HEK293 (cell line): Measurements from ENCODE around the gene MSTN.

Experiments
- CTCF ChIA-PET: fragments of 350-600 bp; formaldehyde crosslinking; extraction: SDS; loops from one replicate; lab custom pipeline; 2021; ENCODE audit warnings: antibody characterized with exemption; lab: Yijun Ruan, JAX
- POLR2A ChIA-PET: fragments of 300-600 bp; formaldehyde crosslinking; extraction: SDS; loops from one replicate; lab custom pipeline; 2020; ENCODE audit warnings: antibody characterized with exemption, inconsistent platforms; lab: Yijun Ruan, JAX
- H3K27ac ChIP-seq: fragments of 200-500 bp; sonication (Bioruptor generic); 2 replicates; pipeline ENCODE4 v1.5.1; 2014; ENCODE audit warnings: low read depth, low read length, control low read depth, inconsistent platforms; ENCODE audit errors: extremely low read depth
- H3K36me3 ChIP-seq, 2 experiments: fragments of 200-500 bp in 1 of 2; sonication (Bioruptor generic) in 1 of 2; 1 replicate in 1 of 2; 2 replicates in 1 of 2; pipeline ENCODE4 v1.5.1; 2014 to 2017; ENCODE audit warnings: inconsistent platforms in 2 of 2, low read length in 2 of 2; ENCODE audit not compliant: control insufficient read depth in 2 of 2, insufficient read depth in 1 of 2
- H3K4me1 ChIP-seq: fragments of 200-500 bp; sonication (Bioruptor generic); 2 replicates; pipeline ENCODE4 v1.5.1; 2014; ENCODE audit warnings: mild to moderate bottlenecking, low read length, inconsistent platforms; ENCODE audit not compliant: control insufficient read depth, insufficient read depth
- H3K4me3 ChIP-seq: 2 replicates; pipeline ENCODE4 v1.5.1; 2011; ENCODE audit warnings: low read depth, mild to moderate bottlenecking, control low read depth, low read length, moderate library complexity
- H3K9me3 ChIP-seq: fragments of 200-500 bp; sonication (Bioruptor generic); 2 replicates; pipeline ENCODE4 v1.5.1; 2014; ENCODE audit warnings: low read depth, low read length, inconsistent platforms; ENCODE audit not compliant: control insufficient read depth, insufficient read depth
- BCL11A ChIP-seq: fragments of 450-650 bp; formaldehyde crosslinking; IDR thresholded peaks from 2 replicates; pipeline ENCODE4 v1.5.1; 2016; ENCODE audit warnings: low read depth, missing biosample characterization, missing genetic modification characterization
- GLI2 ChIP-seq: fragments of 450-650 bp; formaldehyde crosslinking; IDR thresholded peaks from 2 replicates; pipeline ENCODE4; 2017; ENCODE audit warnings: missing biosample characterization, missing genetic modification characterization, low read depth, borderline replicate concordance
- GLIS1 ChIP-seq: fragments of 450-650 bp; formaldehyde crosslinking; IDR thresholded peaks from 2 replicates; pipeline ENCODE4 v1.5.1; 2016; ENCODE audit warnings: missing biosample characterization, missing genetic modification characterization
- HIC1 ChIP-seq: fragments of 450-650 bp; formaldehyde crosslinking; IDR thresholded peaks from 2 replicates; pipeline ENCODE4 v1.5.1; 2016; ENCODE audit warnings: missing biosample characterization, missing genetic modification characterization
- HOXD13 ChIP-seq: sonication (generic); formaldehyde crosslinking; IDR thresholded peaks from 2 replicates; pipeline ENCODE4 v1.8.0; 2022; ENCODE audit warnings: missing genetic modification reagents, borderline replicate concordance
- KLF10 ChIP-seq: fragments of 450-650 bp; IDR thresholded peaks from 2 replicates; pipeline ENCODE4 v1.5.1; 2018; ENCODE audit warnings: missing biosample characterization, mild to moderate bottlenecking, missing genetic modification characterization
- KLF7 ChIP-seq: fragments of 450-650 bp; formaldehyde crosslinking; IDR thresholded peaks from 2 replicates; pipeline ENCODE4 v1.5.1; 2016; ENCODE audit warnings: missing biosample characterization, missing genetic modification characterization, borderline replicate concordance
- SCRT1 ChIP-seq: fragments of 450-650 bp; formaldehyde crosslinking; IDR thresholded peaks from 2 replicates; pipeline ENCODE4 v1.5.1; 2016; ENCODE audit warnings: missing biosample characterization, missing genetic modification characterization, borderline replicate concordance
- ZBTB49 ChIP-seq: fragments of 450-650 bp; formaldehyde crosslinking; IDR thresholded peaks from 2 replicates; pipeline ENCODE4 v1.5.1; 2016; ENCODE audit warnings: missing biosample characterization, missing genetic modification characterization, low read depth
- ZNF214 ChIP-seq: fragments of 450-650 bp; formaldehyde crosslinking; IDR thresholded peaks from 2 replicates; pipeline ENCODE4 v1.5.1; 2017; ENCODE audit warnings: missing biosample characterization, mild to moderate bottlenecking, missing genetic modification characterization, borderline replicate concordance
- ZNF26 ChIP-seq: fragments of 450-650 bp; formaldehyde crosslinking; IDR thresholded peaks from 2 replicates; pipeline ENCODE4 v1.5.1; 2016; ENCODE audit warnings: missing biosample characterization, missing genetic modification characterization
- ZNF274 ChIP-seq, 2 experiments: fragments of 200-500 bp in 1 of 2; fragments of 450-650 bp in 1 of 2; sonication (Bioruptor generic) in 1 of 2; formaldehyde crosslinking in 1 of 2; IDR thresholded peaks; 2 replicates each; pipeline versions ENCODE4 v1.5.1 to v1.6.1; 2014 to 2016; ENCODE audit warnings: borderline replicate concordance in 1 of 2, inconsistent platforms in 1 of 2, low read length in 1 of 2, missing biosample characterization in 1 of 2, missing genetic modification characterization in 1 of 2
- ZNF302 ChIP-seq: fragments of 450-650 bp; formaldehyde crosslinking; IDR thresholded peaks from 2 replicates; pipeline ENCODE4 v1.5.1; 2016; ENCODE audit warnings: missing biosample characterization, missing genetic modification characterization, low read depth
- ZNF311 ChIP-seq: fragments of 450-650 bp; formaldehyde crosslinking; IDR thresholded peaks from 2 replicates; pipeline ENCODE4 v1.5.1; 2017; ENCODE audit warnings: missing biosample characterization, missing genetic modification characterization, borderline replicate concordance
- ZNF416 ChIP-seq: fragments of 450-650 bp; formaldehyde crosslinking; IDR thresholded peaks from 2 replicates; pipeline ENCODE4 v1.5.1; 2016; ENCODE audit warnings: missing biosample characterization, missing genetic modification characterization
- ZNF426 ChIP-seq: fragments of 450-650 bp; formaldehyde crosslinking; IDR thresholded peaks from 2 replicates; pipeline ENCODE4 v1.5.1; 2017; ENCODE audit warnings: missing biosample characterization, missing genetic modification characterization, mild to moderate bottlenecking, inconsistent platforms, moderate library complexity
- ZNF510 ChIP-seq: fragments of 450-650 bp; formaldehyde crosslinking; IDR thresholded peaks from 2 replicates; pipeline ENCODE4 v1.5.1; 2018; ENCODE audit warnings: mild to moderate bottlenecking, missing genetic modification characterization, missing biosample characterization; ENCODE audit not compliant: insufficient replicate concordance
- ZNF560 ChIP-seq: fragments of 450-650 bp; formaldehyde crosslinking; IDR thresholded peaks from 2 replicates; pipeline ENCODE4 v1.5.1; 2017; ENCODE audit warnings: missing biosample characterization, missing genetic modification characterization, borderline replicate concordance
- ZNF561 ChIP-seq: fragments of 450-650 bp; IDR thresholded peaks from 2 replicates; pipeline ENCODE4 v1.5.1; 2018; ENCODE audit warnings: missing biosample characterization, missing genetic modification characterization, borderline replicate concordance
- ZNF600 ChIP-seq: fragments of 450-650 bp; formaldehyde crosslinking; IDR thresholded peaks from 2 replicates; pipeline ENCODE4 v1.5.1; 2016; ENCODE audit warnings: missing biosample characterization, missing genetic modification characterization
- ZNF664 ChIP-seq: fragments of 450-650 bp; formaldehyde crosslinking; IDR thresholded peaks from 2 replicates; pipeline ENCODE4 v1.5.1; 2016; ENCODE audit warnings: missing biosample characterization, missing genetic modification characterization
- ZNF707 ChIP-seq: fragments of 450-650 bp; formaldehyde crosslinking; IDR thresholded peaks from 2 replicates; pipeline ENCODE4 v1.5.1; 2016; ENCODE audit warnings: missing biosample characterization, missing genetic modification characterization
- ZNF747 ChIP-seq: fragments of 450-650 bp; formaldehyde crosslinking; IDR thresholded peaks from 2 replicates; pipeline ENCODE4 v1.5.1; 2016; ENCODE audit warnings: missing biosample characterization, missing genetic modification characterization
- TF ChIP-seq, protein P1 (sequence below): fragments of 450-650 bp; formaldehyde crosslinking; conservative IDR thresholded peaks from 2 replicates; pipeline ENCODE4 v1.5.1; 2016; ENCODE audit warnings: low read depth, missing biosample characterization, missing genetic modification characterization

The MSTN gene

DNA sequence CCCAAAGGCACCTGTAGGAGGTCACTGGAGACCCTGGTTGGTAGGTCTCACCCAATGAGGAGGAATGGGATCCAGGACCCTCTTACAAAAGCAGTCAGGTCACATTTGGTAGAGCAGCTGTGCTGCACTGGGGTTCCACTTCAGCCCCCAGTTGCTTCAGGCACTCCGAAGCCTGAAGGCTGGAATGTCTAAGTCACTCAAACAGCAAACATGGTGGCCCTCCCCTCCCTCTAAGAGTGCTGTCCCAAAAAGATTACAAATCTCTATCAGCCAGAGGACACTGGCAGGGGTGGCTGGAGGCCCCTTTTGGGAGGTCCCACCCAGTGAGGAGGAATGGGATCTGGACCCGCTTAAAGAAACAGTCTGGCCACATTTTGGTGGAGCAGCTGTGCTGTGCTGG lies 17.7 kb downstream of the MSTN start:
- TF ChIP-seq HOXD13 (CRISPR knock-in tag), result no peak
- TF ChIP-seq BCL11A, result no peak
- TF ChIP-seq ZNF311 (tag by site-specific recombination), result no peak
- TF ChIP-seq GLIS1 (tag by site-specific recombination), result no peak
- no peak for TF ChIP-seq ZNF274 (IDR thresholded peaks at IDR 0.05; ENCODE audit: low read length)
- no peak for TF ChIP-seq ZNF274 (tag by site-specific recombination; IDR thresholded peaks at IDR 0.05; ENCODE audit: borderline replicate concordance)
- no peak for TF ChIP-seq KLF7 (tag by site-specific recombination)
- no peak for TF ChIP-seq ZNF214 (tag by site-specific recombination)
- TF ChIP-seq KLF10 (tag by site-specific recombination), result no peak
- no peak for TF ChIP-seq ZNF600 (tag by site-specific recombination)
- no peak for TF ChIP-seq HIC1 (tag by site-specific recombination)
- no peak for TF ChIP-seq GLI2 (tag by site-specific recombination)
- TF ChIP-seq ZNF560, result no peak
- no peak for TF ChIP-seq ZBTB49 (tag by site-specific recombination)
- no peak for TF ChIP-seq ZNF510
- TF ChIP-seq ZNF416 (tag by site-specific recombination), result no peak
- no peak for TF ChIP-seq ZNF747
- no peak for TF ChIP-seq ZNF426 (tag by site-specific recombination)
- no peak for TF ChIP-seq SCRT1 (tag by site-specific recombination)
- TF ChIP-seq ZNF707 (tag by site-specific recombination), result no peak
- H3K4me3 ChIP-seq, result no peak overlapping the region
- H3K4me1 ChIP-seq, result no peaks in the 10 kb centered on the region
- H3K36me3 ChIP-seq, result no peaks in the 10 kb centered on the region
- CTCF ChIA-PET, result interaction anchor here (0.6 kb wide), 1 partner anchor 250 kb away, joined by 3 read pairs; no protein-coding TSS in a partner anchor
- POLR2A ChIA-PET, result no interaction called here
- no peaks in the 10 kb centered on the region for H3K9me3 ChIP-seq
- no peak overlapping the region for H3K27ac ChIP-seq

DNA sequence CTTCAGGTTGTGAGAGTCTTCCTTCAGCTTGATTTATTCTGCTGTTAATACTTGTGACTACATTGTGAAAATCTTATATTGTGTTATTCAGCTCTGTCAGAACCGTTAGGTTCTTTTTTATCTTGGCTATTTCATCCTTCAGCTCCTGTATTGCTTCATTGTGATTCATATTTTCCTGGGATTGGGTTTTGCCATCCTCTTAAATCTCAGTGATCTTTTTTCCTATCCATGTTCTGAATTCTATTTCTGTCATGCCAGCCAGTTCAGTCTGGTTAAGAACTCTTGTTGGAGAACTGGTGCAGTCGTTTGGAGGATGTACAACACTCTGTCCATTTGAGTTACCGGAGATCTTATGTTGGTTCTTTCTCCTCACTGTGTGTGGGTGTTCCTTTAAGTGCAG lies 19.1 kb downstream of the MSTN start:
- POLR2A ChIA-PET, result no interaction called here
- Histone ChIP-seq H3K9me3 (no peaks in the 10 kb centered on the region), H3K27ac (no peak overlapping the region), H3K4me3 (no peak overlapping the region), H3K36me3 (no peaks in the 10 kb centered on the region), H3K4me1 (no peaks in the 10 kb centered on the region)
- CTCF ChIA-PET, result interaction anchor here (1.6 kb wide), 1 partner anchor 20 kb away, joined by 5 read pairs; no protein-coding TSS in a partner anchor
- TF ChIP-seq HIC1 (tag by site-specific recombination) (no peak), ZNF26 (tag by site-specific recombination) (no peak), ZNF664 (tag by site-specific recombination) (no peak), ZNF302 (tag by site-specific recombination) (no peak), ZNF561 (no peak)
- TF ChIP-seq, protein P1, sequence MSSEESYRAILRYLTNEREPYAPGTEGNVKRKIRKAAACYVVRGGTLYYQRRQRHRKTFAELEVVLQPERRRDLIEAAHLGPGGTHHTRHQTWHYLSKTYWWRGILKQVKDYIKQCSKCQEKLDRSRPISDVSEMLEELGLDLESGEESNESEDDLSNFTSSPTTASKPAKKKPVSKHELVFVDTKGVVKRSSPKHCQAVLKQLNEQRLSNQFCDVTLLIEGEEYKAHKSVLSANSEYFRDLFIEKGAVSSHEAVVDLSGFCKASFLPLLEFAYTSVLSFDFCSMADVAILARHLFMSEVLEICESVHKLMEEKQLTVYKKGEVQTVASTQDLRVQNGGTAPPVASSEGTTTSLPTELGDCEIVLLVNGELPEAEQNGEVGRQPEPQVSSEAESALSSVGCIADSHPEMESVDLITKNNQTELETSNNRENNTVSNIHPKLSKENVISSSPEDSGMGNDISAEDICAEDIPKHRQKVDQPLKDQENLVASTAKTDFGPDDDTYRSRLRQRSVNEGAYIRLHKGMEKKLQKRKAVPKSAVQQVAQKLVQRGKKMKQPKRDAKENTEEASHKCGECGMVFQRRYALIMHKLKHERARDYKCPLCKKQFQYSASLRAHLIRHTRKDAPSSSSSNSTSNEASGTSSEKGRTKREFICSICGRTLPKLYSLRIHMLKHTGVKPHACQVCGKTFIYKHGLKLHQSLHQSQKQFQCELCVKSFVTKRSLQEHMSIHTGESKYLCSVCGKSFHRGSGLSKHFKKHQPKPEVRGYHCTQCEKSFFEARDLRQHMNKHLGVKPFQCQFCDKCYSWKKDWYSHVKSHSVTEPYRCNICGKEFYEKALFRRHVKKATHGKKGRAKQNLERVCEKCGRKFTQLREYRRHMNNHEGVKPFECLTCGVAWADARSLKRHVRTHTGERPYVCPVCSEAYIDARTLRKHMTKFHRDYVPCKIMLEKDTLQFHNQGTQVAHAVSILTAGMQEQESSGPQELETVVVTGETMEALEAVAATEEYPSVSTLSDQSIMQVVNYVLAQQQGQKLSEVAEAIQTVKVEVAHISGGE, result no peak
